Endothelial cell of umbilical vein (primary cell): Measurements from ENCODE around the gene VWA8. TPM values are rescaled to one million over a fixed set of nuclear protein-coding genes. Genes with fewer than 3 reads are reported as not detected.
"Not testable (repeated sequence)": the region's sequence is repeated elsewhere in the genome, so short reads cannot be mapped to it uniquely, and the experiment has no call there.

ENCODE experiments used
- BruUV-seq: library from RNA; stranded (reverse); fragments of 400-500 nt; replicated peaks from 2 replicates; lab custom pipeline; 2021; lab: Mats Ljungman, UMichigan
- CTCF ChIA-PET: fragments of 300-600, 350-600 bp; sonication (Branson Sonifier 250); formaldehyde crosslinking; loops from one replicate; lab custom pipeline; 2021; ENCODE audit warnings: antibody characterized with exemption, inconsistent platforms; lab: Charles Lee
- POLR2A ChIA-PET: fragments of 300-600, 350-600 bp; sonication (Branson Sonifier 250); formaldehyde crosslinking; loops from one replicate; lab custom pipeline; 2021; ENCODE audit warnings: antibody characterized with exemption, inconsistent platforms; lab: Charles Lee
- DNase-seq: peaks from one replicate; pipeline ENCODE4 v3.0.0-alpha.2; 2011; ENCODE audit warnings: low read depth, low spot score
- FAIRE-seq: peaks from 2 replicates; lab custom pipeline; 2011; peaks lifted over from hg19 to GRCh38; lab: Jason Lieb, UNC
- H2AFZ ChIP-seq: 2 replicates; pipeline ENCODE4 v1.6.0; 2012; ENCODE audit warnings: low read depth, low read length, control low read depth, inconsistent platforms
- H3K27ac ChIP-seq: 2 replicates; pipeline ENCODE4 v1.5.1; 2011; ENCODE audit warnings: low read depth, mild to moderate bottlenecking, control low read depth, low read length, moderate library complexity; ENCODE audit not compliant: insufficient read depth
- H3K27me3 ChIP-seq, 2 experiments: 2 replicates each; pipeline versions ENCODE4 v1.6.0 to v1.6.1; 2011; ENCODE audit warnings: low read length in 2 of 2, mixed read lengths in 1 of 2; ENCODE audit not compliant: control insufficient read depth in 2 of 2, insufficient read depth in 2 of 2
- H3K36me3 ChIP-seq, 2 experiments: 2 replicates in 1 of 2; 3 replicates in 1 of 2; pipeline ENCODE4 v1.5.1; 2011; ENCODE audit warnings: low read length in 2 of 2, mild to moderate bottlenecking in 1 of 2, moderate library complexity in 1 of 2; ENCODE audit not compliant: control insufficient read depth in 2 of 2, insufficient read depth in 2 of 2; ENCODE audit errors: extremely low read depth in 1 of 2
- H3K4me1 ChIP-seq: 3 replicates; pipeline ENCODE4 v1.5.1; 2011; ENCODE audit warnings: mild to moderate bottlenecking, low read length; ENCODE audit not compliant: control insufficient read depth, insufficient read depth; ENCODE audit errors: extremely low read depth
- H3K4me2 ChIP-seq: 2 replicates; pipeline ENCODE4 v1.6.1; 2011; ENCODE audit warnings: low read length, control low read depth, mixed read lengths; ENCODE audit not compliant: insufficient read depth
- H3K4me3 ChIP-seq, 3 experiments: fragments of 200-600 bp in 1 of 3; sonication (generic), shearing (Covaris generic) in 1 of 3; replicated peaks in 1 of 3; 2 replicates each; pipeline ENCODE4 v1.5.1; 2011 to 2016; ENCODE audit warnings: control low read depth in 3 of 3, low read length in 3 of 3, mild to moderate bottlenecking in 2 of 3, inconsistent platforms in 1 of 3, low read depth in 1 of 3, moderate library complexity in 1 of 3; ENCODE audit not compliant: insufficient read depth in 1 of 3
- H3K79me2 ChIP-seq: 2 replicates; pipeline ENCODE4 v1.6.0; 2012; ENCODE audit warnings: low read length, inconsistent platforms; ENCODE audit not compliant: control insufficient read depth, insufficient read depth
- H3K9ac ChIP-seq: replicated peaks from 2 replicates; pipeline ENCODE3; 2011; ENCODE audit warnings: low read length, control low read depth; ENCODE audit not compliant: insufficient read depth; ENCODE audit errors: extremely low read depth
- H3K9me1 ChIP-seq: replicated peaks from 3 replicates; pipeline ENCODE4 v1.6.0; 2011; ENCODE audit warnings: mild to moderate bottlenecking, low read length; ENCODE audit not compliant: control insufficient read depth, insufficient read depth; ENCODE audit errors: extremely low read depth
- H3K9me3 ChIP-seq: replicated peaks from 2 replicates; pipeline ENCODE4 v1.5.1; 2012; ENCODE audit warnings: low read length, inconsistent platforms; ENCODE audit not compliant: control insufficient read depth, insufficient read depth
- H4K20me1 ChIP-seq: replicated peaks from 2 replicates; pipeline ENCODE3; 2011; ENCODE audit warnings: mild to moderate bottlenecking, low read length; ENCODE audit not compliant: control insufficient read depth, insufficient read depth; ENCODE audit errors: extremely low read depth
- CTCF ChIP-seq, 2 donors: IDR thresholded peaks; 1 replicate in 1 of 2; 2 replicates in 1 of 2; pipeline ENCODE4 v1.5.1; 2011; ENCODE audit warnings: low read length in 2 of 2, mild to moderate bottlenecking in 2 of 2, moderate library complexity in 2 of 2, control low read depth in 1 of 2, inconsistent platforms in 1 of 2, low read depth in 1 of 2; ENCODE audit not compliant: insufficient read depth in 1 of 2; ENCODE audit errors: extremely low read depth in 1 of 2
- EZH2 ChIP-seq: IDR thresholded peaks from 2 replicates; pipeline ENCODE4 v1.6.1; 2012; ENCODE audit warnings: borderline replicate concordance, low read depth, mild to moderate bottlenecking, moderate library complexity, low read length, inconsistent platforms; ENCODE audit not compliant: severe bottlenecking
- FOS ChIP-seq: IDR thresholded peaks from 2 replicates; pipeline ENCODE4 v1.6.1; 2011; ENCODE audit warnings: mild to moderate bottlenecking, low read length, moderate library complexity, borderline replicate concordance; ENCODE audit not compliant: insufficient read depth
- GATA2 ChIP-seq: IDR thresholded peaks from 2 replicates; pipeline ENCODE4 v1.7.0; 2011; ENCODE audit warnings: low read depth, mild to moderate bottlenecking, moderate library complexity, mixed read lengths, low read length; ENCODE audit not compliant: insufficient read length, insufficient read depth
- JUN ChIP-seq: IDR thresholded peaks from 2 replicates; pipeline ENCODE4 v1.6.1; 2011; ENCODE audit warnings: borderline replicate concordance, low read depth; ENCODE audit not compliant: insufficient read length, insufficient read depth
- MAX ChIP-seq: IDR thresholded peaks from 2 replicates; pipeline ENCODE4 v1.6.1; 2011; ENCODE audit not compliant: insufficient read depth, insufficient read length
- MYC ChIP-seq: IDR thresholded peaks from one replicate; pipeline ENCODE4 v1.6.1; 2011; ENCODE audit warnings: mild to moderate bottlenecking, low read depth, low read length
- POLR2A ChIP-seq: IDR thresholded peaks from 2 replicates; pipeline ENCODE4 v1.6.1; 2012; ENCODE audit warnings: low read depth, mild to moderate bottlenecking, control low read depth, low read length
- POLR2AphosphoS5 ChIP-seq: IDR thresholded peaks from 2 replicates; pipeline ENCODE4 v1.6.1; 2012; ENCODE audit warnings: low read depth, mild to moderate bottlenecking, control low read depth, low read length, moderate library complexity; ENCODE audit not compliant: insufficient read depth
- dilution Hi-C: fragments of 300-500 bp; cut with MboI; formaldehyde crosslinking; loops from one replicate; pipeline ENCODE4 v1.15.0; 2019; ENCODE audit warnings: low sequenced_read_pairs; ENCODE audit not compliant: extremely low pct_ligation_motif_present
- intact Hi-C: fragments of 100-400 bp; cut with micrococcal nuclease; formaldehyde crosslinking; loops from one replicate; pipeline ENCODE4 v1.10.0; 2022
- polyA plus RNA-seq, 4 experiments: library from polyadenylated mRNA; depleted of rRNA in 3 of 4; stranded (reverse) in 3 of 4; unstranded in 1 of 4; fragments of >200 nt; gene quantifications; 2 replicates each; pipeline versions ENCODE4 v1.2.1 to v1.2.3, GENCODE V29; 2011 to 2012; ENCODE audit warnings: missing spikeins in 1 of 4
- total RNA-seq: library from RNA; stranded (reverse); gene quantifications from 2 replicates; pipeline ENCODE4 v1.2.3, GENCODE V29; 2021

The VWA8 gene
- total and polyA plus RNA-seq, 2 donors (not counting 3 experiments of a cell fraction or from before 2014, with no cell fraction given) = 2.9 to 11.3 TPM

- no peak for DNase-seq
- CTCF ChIA-PET = no interaction called here
- dilution Hi-C loops = no loop called here
These were observed 77.8 kb downstream of the VWA8 start for GRCh38 chr13:41883147-41883546.

GRCh38 chr13:41881890-41882289 is 79.0 kb downstream of the VWA8 start:
- H3K79me2 ChIP-seq, H3K4me1 ChIP-seq, H4K20me1 ChIP-seq, H3K9ac ChIP-seq, CTCF ChIA-PET, H3K4me3 ChIP-seq, POLR2A ChIA-PET, H2AFZ ChIP-seq, H3K27ac ChIP-seq, DNase-seq, BruUV-seq, intact Hi-C loops, H3K27me3 ChIP-seq, dilution Hi-C loops, FAIRE-seq, H3K9me1 ChIP-seq, H3K36me3 ChIP-seq, H3K9me3 ChIP-seq, H3K4me2 ChIP-seq: not testable (repeated sequence)

More at GRCh38 chr13:41883147-41883546, 77.8 kb downstream of the VWA8 start:
- no peaks in the 10 kb centered on the region for H3K36me3 ChIP-seq
- H3K27me3 ChIP-seq = no peaks in the 10 kb centered on the region
- H2AFZ ChIP-seq = no peak overlapping the region
- no peak for FAIRE-seq
- no peaks in the 10 kb centered on the region for H3K4me1 ChIP-seq
- intact Hi-C loops = no loop called here
- H3K4me2 ChIP-seq = no peak overlapping the region
- H3K4me3 ChIP-seq = no peak overlapping the region
- H3K9me1 ChIP-seq = no peaks in the 10 kb centered on the region
- no peak for TF ChIP-seq JUN
- no peak for TF ChIP-seq FOS
- TF ChIP-seq CTCF (IDR thresholded peaks at IDR 0.05; ENCODE audit: extremely low read depth in 1 of 2, insufficient read depth in 1 of 2, low read depth in 1 of 2, low read length in 2 of 2) = no peak
- TF ChIP-seq EZH2 = no peak
- TF ChIP-seq GATA2 = no peak
- TF ChIP-seq MAX = no peak
- no peak for TF ChIP-seq POLR2A
- TF ChIP-seq MYC = no peak
- no peak for TF ChIP-seq POLR2AphosphoS5
- H3K27ac ChIP-seq = no peak overlapping the region
- no TSS peak for BruUV-seq
- POLR2A ChIA-PET = no interaction called here
- no peak overlapping the region for H3K9ac ChIP-seq
- no peaks in the 10 kb centered on the region for H3K79me2 ChIP-seq
- no peaks in the 10 kb centered on the region for H4K20me1 ChIP-seq
- no peaks in the 10 kb centered on the region for H3K9me3 ChIP-seq
